HepG2 (cell line): Measurements from ENCODE around the gene DOCK1. TPM values are rescaled to one million over a fixed set of nuclear protein-coding genes. Genes with fewer than 3 reads are reported as not detected.

Experiments used
- ATAC-seq: fragments of 200-7000 bp; cut with Tn5 transposase; 3 replicates; pipeline ENCODE4 v1.9.1; 2020; ENCODE audit warnings: mild to moderate bottlenecking, moderate library complexity
- BruUV-seq: library from RNA; stranded (reverse); fragments of 400-500 nt; replicated peaks from 2 replicates; lab custom pipeline; 2021; lab: Mats Ljungman, UMichigan
- CTCF ChIA-PET: fragments of 300-600 bp; formaldehyde crosslinking; extraction: SDS; loops from one replicate; lab custom pipeline; 2021; ENCODE audit warnings: low total read pairs, inconsistent platforms, low intra/inter-chr PET ratio; lab: Yijun Ruan, JAX
- POLR2A ChIA-PET: fragments of 350-600 bp; sonication (Branson Sonifier 250); formaldehyde crosslinking; loops from one replicate; lab custom pipeline; 2020; ENCODE audit warnings: antibody characterized with exemption, inconsistent platforms; lab: Yijun Ruan, JAX
- DNase-seq: peaks from one replicate; pipeline ENCODE4 v3.0.0-alpha.2; 2015; ENCODE audit warnings: low spot score
- FAIRE-seq: peaks from 3 replicates; lab custom pipeline; 2011; peaks lifted over from hg19 to GRCh38; lab: Jason Lieb, UNC
- H2AFZ ChIP-seq: one replicate; pipeline ENCODE4 v1.6.1; 2011; ENCODE audit warnings: low read length, inconsistent platforms
- H3K27ac ChIP-seq: fragments of 300-600 bp; 3 replicates; pipeline ENCODE4 v1.8.0; 2011; ENCODE audit warnings: mixed run types, mild to moderate bottlenecking, mixed read lengths, low read length, inconsistent platforms; ENCODE audit not compliant: insufficient read depth; ENCODE audit errors: extremely low read length
- H3K27me3 ChIP-seq, 2 experiments: fragments of 200-600 bp in 1 of 2; 2 replicates in 1 of 2; 3 replicates in 1 of 2; pipeline versions ENCODE4 v1.6.0 to v1.8.0; 2011; ENCODE audit warnings: low read length in 2 of 2, mild to moderate bottlenecking in 2 of 2, moderate library complexity in 2 of 2, inconsistent platforms in 1 of 2; ENCODE audit not compliant: insufficient read depth in 2 of 2, control insufficient read depth in 1 of 2
- H3K36me3 ChIP-seq, 2 experiments: fragments of 200-600 bp in 1 of 2; replicated peaks in 1 of 2; 2 replicates in 1 of 2; 3 replicates in 1 of 2; pipeline versions ENCODE4 v1.5.1 to v1.8.0; 2011; ENCODE audit warnings: low read length in 2 of 2, inconsistent platforms in 1 of 2; ENCODE audit not compliant: insufficient read depth in 2 of 2, control insufficient read depth in 1 of 2
- H3K4me1 ChIP-seq: 2 replicates; pipeline ENCODE4 v1.5.1; 2012; ENCODE audit warnings: low read length, inconsistent platforms; ENCODE audit not compliant: insufficient read depth
- H3K4me2 ChIP-seq: 2 replicates; pipeline ENCODE4 v1.6.0; 2011; ENCODE audit warnings: low read depth, low read length, inconsistent platforms
- H3K4me3 ChIP-seq, 3 experiments: fragments of 200-600 bp in 1 of 3; sonication (generic), shearing (Covaris generic) in 1 of 3; replicated peaks in 1 of 3; 2 replicates each; pipeline ENCODE4 v1.5.1; 2011 to 2016; ENCODE audit warnings: low read length in 3 of 3, inconsistent platforms in 2 of 3, low read depth in 2 of 3, mild to moderate bottlenecking in 2 of 3, control low read depth in 1 of 3, mixed read lengths in 1 of 3; ENCODE audit not compliant: insufficient read depth in 1 of 3
- H3K79me2 ChIP-seq: one replicate; pipeline ENCODE4 v1.6.1; 2011; ENCODE audit warnings: low read length, inconsistent platforms; ENCODE audit not compliant: insufficient read depth
- H3K9ac ChIP-seq: 2 replicates; pipeline ENCODE4 v1.6.0; 2011; ENCODE audit warnings: mild to moderate bottlenecking, low read depth, low read length, inconsistent platforms; ENCODE audit not compliant: insufficient read depth
- H3K9me3 ChIP-seq: 2 replicates; pipeline ENCODE4 v1.5.1; 2012; ENCODE audit warnings: mild to moderate bottlenecking, low read length
- H4K20me1 ChIP-seq: 2 replicates; pipeline ENCODE4 v1.6.0; 2011; ENCODE audit warnings: inconsistent platforms, mild to moderate bottlenecking, low read length, moderate library complexity; ENCODE audit not compliant: insufficient read depth
- IRX3 ChIP-seq: sonication (generic); formaldehyde crosslinking; IDR thresholded peaks from 2 replicates; pipeline ENCODE4 v1.8.1; 2023; ENCODE audit warnings: mild to moderate bottlenecking, low read depth, missing genetic modification reagents, borderline replicate concordance
- WGBS: methylation state at CpG from one replicate; pipeline ENCODE4 v1.1.6; 2017; ENCODE audit warnings: low lambda C conversion rate; 5-methylcytosine and 5-hydroxymethylcytosine counted together
- in situ Hi-C: cut with HindIII; loops from 2 replicates; pipeline ENCODE4 v1.10.0; 2017; ENCODE audit warnings: low pct_unique_long_range_greater_than_20kb; ENCODE audit not compliant: extremely low pct_ligation_motif_present
- intact Hi-C: fragments of 100-400 bp; cut with micrococcal nuclease; formaldehyde crosslinking; loops from one replicate; pipeline ENCODE4 v1.10.0; 2022; ENCODE audit not compliant: unreplicated experiment
- polyA plus RNA-seq, 8 experiments: library from polyadenylated mRNA; depleted of rRNA in 3 of 8; stranded (reverse) in 7 of 8; unstranded in 1 of 8; fragments of >200 nt; fragmentation: Illumina TruSeq in 4 of 8; extraction: Trizol in 4 of 8; gene quantifications; 2 replicates each; pipeline versions ENCODE4 v1.2.1 to v1.2.3, GENCODE V29; 2011 to 2016; ENCODE audit warnings: low read depth in 4 of 8, missing spikeins in 1 of 8, mixed read lengths in 1 of 8; ENCODE audit not compliant: insufficient read depth in 1 of 8
- total RNA-seq, 5 experiments: library from RNA; depleted of rRNA; stranded (reverse); fragments of >200 nt; fragmentation: Illumina TruSeq; extraction: Trizol; gene quantifications; 2 replicates each; pipeline ENCODE4 v1.2.3, GENCODE V29; 2016; ENCODE audit warnings: low read depth in 1 of 5
- TF ChIP-seq, protein P1 (sequence below): sonication (generic); formaldehyde crosslinking; IDR thresholded peaks from 2 replicates; pipeline ENCODE4 v1.4.0; 2020; ENCODE audit warnings: missing genetic modification reagents, mild to moderate bottlenecking, borderline replicate concordance
- TF ChIP-seq, protein P2 (sequence below): sonication (generic); formaldehyde crosslinking; IDR thresholded peaks from 2 replicates; pipeline ENCODE4 v1.4.0; 2020; ENCODE audit warnings: missing genetic modification reagents

DOCK1 gene
- total and polyA plus RNA-seq, 2 of the 13 experiments (the other 11 are each of a cell fraction or from before 2014, with no cell fraction given), result 8.3 to 25.5 TPM

DNA sequence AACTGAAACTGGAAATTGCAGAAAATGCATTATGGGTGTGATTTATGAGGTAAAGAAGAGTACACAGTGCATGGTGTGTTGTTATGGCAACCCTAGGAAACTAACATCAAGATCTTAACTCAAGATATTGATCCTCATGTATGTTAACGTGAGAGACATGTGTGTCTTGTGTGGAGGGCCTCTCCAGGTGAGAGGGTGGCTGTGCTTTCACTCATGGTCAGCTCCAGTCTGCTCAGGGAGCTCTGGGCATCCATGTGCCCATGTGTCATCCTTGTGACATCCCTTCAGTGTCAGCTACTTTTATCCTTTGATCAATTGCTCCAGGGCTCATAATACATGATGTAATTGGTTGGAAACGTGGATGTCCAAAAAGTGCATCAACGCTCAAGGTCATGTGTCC is 316.1 kb downstream of the DOCK1 start:
- POLR2A ChIA-PET, result no interaction called here
- BruUV-seq, result no TSS peak
- in situ Hi-C loops, result no loop called here

DNA sequence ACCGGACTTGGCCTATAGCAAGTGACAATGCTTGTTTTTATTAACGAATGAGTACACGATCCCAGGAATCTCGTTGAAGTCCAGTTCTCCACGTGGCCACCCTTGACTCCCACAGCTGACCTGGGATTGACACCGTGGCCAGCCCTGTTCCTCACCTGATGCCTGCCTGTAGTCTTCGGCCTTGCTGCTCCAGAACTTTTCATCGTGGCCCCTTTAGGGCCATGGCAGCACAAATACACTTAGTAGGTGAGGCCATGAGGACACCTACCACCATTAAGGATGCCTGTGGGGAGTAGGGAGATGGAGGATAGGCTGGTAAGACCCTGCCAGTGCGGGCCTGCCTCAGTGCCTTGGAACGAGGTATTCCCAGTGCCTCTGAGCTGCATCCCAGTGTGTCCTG is 321.8 kb downstream of the DOCK1 start:
- ATAC-seq (no peak; the same call in 2 of the 3 replicates), DNase-seq (no peak), FAIRE-seq (no peak)
- H3K79me2 ChIP-seq, result no peaks in the 10 kb centered on the region
- H3K9me3 ChIP-seq, result no peaks in the 10 kb centered on the region
- H2AFZ ChIP-seq, result no peak overlapping the region
- TF ChIP-seq, protein P1, sequence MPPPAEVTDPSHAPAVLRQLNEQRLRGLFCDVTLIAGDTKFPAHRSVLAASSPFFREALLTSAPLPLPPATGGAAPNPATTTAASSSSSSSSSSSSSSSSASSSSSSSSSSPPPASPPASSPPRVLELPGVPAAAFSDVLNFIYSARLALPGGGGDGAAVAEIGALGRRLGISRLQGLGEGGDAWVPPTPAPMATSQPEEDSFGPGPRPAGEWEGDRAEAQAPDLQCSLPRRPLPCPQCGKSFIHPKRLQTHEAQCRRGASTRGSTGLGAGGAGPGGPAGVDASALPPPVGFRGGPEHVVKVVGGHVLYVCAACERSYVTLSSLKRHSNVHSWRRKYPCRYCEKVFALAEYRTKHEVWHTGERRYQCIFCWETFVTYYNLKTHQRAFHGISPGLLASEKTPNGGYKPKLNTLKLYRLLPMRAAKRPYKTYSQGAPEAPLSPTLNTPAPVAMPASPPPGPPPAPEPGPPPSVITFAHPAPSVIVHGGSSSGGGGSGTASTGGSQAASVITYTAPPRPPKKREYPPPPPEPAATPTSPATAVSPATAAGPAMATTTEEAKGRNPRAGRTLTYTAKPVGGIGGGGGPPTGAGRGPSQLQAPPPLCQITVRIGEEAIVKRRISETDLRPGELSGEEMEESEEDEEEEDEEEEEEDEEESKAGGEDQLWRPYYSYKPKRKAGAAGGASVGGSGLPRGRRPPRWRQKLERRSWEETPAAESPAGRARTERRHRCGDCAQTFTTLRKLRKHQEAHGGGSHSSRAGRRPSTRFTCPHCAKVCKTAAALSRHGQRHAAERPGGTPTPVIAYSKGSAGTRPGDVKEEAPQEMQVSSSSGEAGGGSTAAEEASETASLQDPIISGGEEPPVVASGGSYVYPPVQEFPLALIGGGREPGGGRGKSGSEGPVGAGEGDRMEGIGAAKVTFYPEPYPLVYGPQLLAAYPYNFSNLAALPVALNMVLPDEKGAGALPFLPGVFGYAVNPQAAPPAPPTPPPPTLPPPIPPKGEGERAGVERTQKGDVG (CRISPR knock-in tag), result 0 out of 2 replicates have a peak, but pooled peaks have one; percentile 39
- TF ChIP-seq, protein P2, sequence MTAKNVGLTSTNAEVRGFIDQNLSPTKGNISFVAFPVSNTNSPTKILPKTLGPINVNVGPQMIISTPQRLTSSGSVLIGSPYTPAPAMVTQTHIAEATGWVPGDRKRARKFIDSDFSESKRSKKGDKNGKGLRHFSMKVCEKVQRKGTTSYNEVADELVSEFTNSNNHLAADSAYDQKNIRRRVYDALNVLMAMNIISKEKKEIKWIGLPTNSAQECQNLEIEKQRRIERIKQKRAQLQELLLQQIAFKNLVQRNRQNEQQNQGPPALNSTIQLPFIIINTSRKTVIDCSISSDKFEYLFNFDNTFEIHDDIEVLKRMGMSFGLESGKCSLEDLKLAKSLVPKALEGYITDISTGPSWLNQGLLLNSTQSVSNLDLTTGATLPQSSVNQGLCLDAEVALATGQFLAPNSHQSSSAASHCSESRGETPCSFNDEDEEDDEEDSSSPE (CRISPR knock-in tag), result no peak
- H4K20me1 ChIP-seq, result no peaks in the 10 kb centered on the region
- intact Hi-C loops (no loop called here), in situ Hi-C loops (loop anchor here (25.0 kb wide), 1 partner anchor 635 kb away; no protein-coding TSS in a partner anchor)
- H3K4me1 ChIP-seq, result peaks cover 19% of the 10 kb centered on the region
- ChIA-PET POLR2A (no interaction called here), CTCF (no interaction called here)
- H3K27me3 ChIP-seq, result no peaks in the 10 kb centered on the region
- H3K9ac ChIP-seq, result no peak overlapping the region
- no peak overlapping the region for H3K4me3 ChIP-seq
- BruUV-seq, result no TSS peak
- 0 out of 2 replicates have a peak overlapping the region, but pooled peaks have one; percentile 41 for H3K4me2 ChIP-seq
- H3K27ac ChIP-seq, result no peak overlapping the region
- H3K36me3 ChIP-seq, result no peaks in the 10 kb centered on the region; a peak in 1 of 5 replicates
- WGBS, result 96% methylated on average over 10 of the region's 10 CpGs

More for the DNA sequence above, 316.1 kb downstream of the DOCK1 start:
- H3K79me2 ChIP-seq, result no peaks in the 10 kb centered on the region
- TF ChIP-seq IRX3 (CRISPR knock-in tag), result no peak
- TF ChIP-seq, all 625 proteins: peak for 0
- CTCF ChIA-PET, result no interaction called here
- Histone ChIP-seq H3K4me1 (no peaks in the 10 kb centered on the region), H3K27me3 (no peaks in the 10 kb centered on the region), H3K9me3 (peaks cover 7% of the 10 kb centered on the region; the same call in 1 of the 2 replicates), H3K4me3 (no peak overlapping the region), H3K36me3 (no peaks in the 10 kb centered on the region), H3K27ac (no peak overlapping the region), H3K9ac (no peak overlapping the region), H4K20me1 (no peaks in the 10 kb centered on the region), H3K4me2 (no peak overlapping the region), H2AFZ (no peak overlapping the region)
- ATAC-seq (no peak), FAIRE-seq (no peak), DNase-seq (no peak)
- intact Hi-C loops, result no loop called here
- WGBS, result 97% methylated on average over 3 of the region's 3 CpGs
